Measurements from ENCODE around the gene RASGEF1B.

RASGEF1B gene

GRCh38 chr4:81392164-81392563 is 79.5 kb downstream of the RASGEF1B start:
- DNase-seq, result no peak

GRCh38 chr4:81389720-81390119 is 82.0 kb downstream of the RASGEF1B start:
- DNase-seq, result no peak

- no peak for DNase-seq
Observed at GRCh38 chr4:81380437-81380836, 91.3 kb downstream of the RASGEF1B start.

GRCh38 chr4:81378386-81378785 is 93.3 kb downstream of the RASGEF1B start:
- DNase-seq, result no peak

- DNase-seq, result no peak
Observed at GRCh38 chr4:81377191-81377590, 94.5 kb downstream of the RASGEF1B start.

- DNase-seq, result no peak
Observed at GRCh38 chr4:81376720-81377119, 95.0 kb downstream of the RASGEF1B start.
